IPS-20b (cell line): ENCODE data around the gene PROSER2.

Experiments
- H3K27ac ChIP-seq: one replicate; pipeline ENCODE4 v1.5.1; 2013; ENCODE audit warnings: low read length
- H3K27me3 ChIP-seq: 2 replicates; pipeline ENCODE4 v1.6.1; 2013; ENCODE audit warnings: mild to moderate bottlenecking, low read length, inconsistent platforms; ENCODE audit not compliant: insufficient read depth
- H3K36me3 ChIP-seq: 2 replicates; pipeline ENCODE4 v1.6.1; 2013; ENCODE audit warnings: low read depth, mild to moderate bottlenecking, inconsistent platforms, low read length, moderate library complexity; ENCODE audit not compliant: insufficient read depth
- H3K4me1 ChIP-seq: 2 replicates; pipeline ENCODE4 v1.6.1; 2013; ENCODE audit warnings: mild to moderate bottlenecking, control low read depth, inconsistent platforms, low read length, moderate library complexity; ENCODE audit not compliant: insufficient read depth
- H3K4me3 ChIP-seq: 2 replicates; pipeline ENCODE4 v1.5.1; 2013; ENCODE audit warnings: mild to moderate bottlenecking, low read length, inconsistent platforms
- H3K9ac ChIP-seq: 2 replicates; pipeline ENCODE4 v1.6.1; 2013; ENCODE audit warnings: low read depth, mild to moderate bottlenecking, inconsistent platforms, low read length, moderate library complexity
- H3K9me3 ChIP-seq: 2 replicates; pipeline ENCODE4 v1.6.1; 2013; ENCODE audit warnings: mild to moderate bottlenecking, low read depth, low read length, inconsistent platforms; ENCODE audit not compliant: insufficient read depth

Gene PROSER2

GRCh38 chr10:11906714-11907113, 83.6 kb downstream of the PROSER2 start:
- Histone ChIP-seq H3K9ac (no peak overlapping the region), H3K27ac (no peak overlapping the region), H3K27me3 (no peaks in the 10 kb centered on the region), H3K4me3 (no peak overlapping the region), H3K9me3 (no peaks in the 10 kb centered on the region), H3K36me3 (no peaks in the 10 kb centered on the region), H3K4me1 (peaks cover 2% of the 10 kb centered on the region; the same call in 1 of the 2 replicates)

- Histone ChIP-seq H3K9me3 (no peaks in the 10 kb centered on the region), H3K36me3 (no peaks in the 10 kb centered on the region), H3K9ac (no peak overlapping the region), H3K4me3 (no peak overlapping the region), H3K27me3 (no peaks in the 10 kb centered on the region), H3K27ac (no peak overlapping the region), H3K4me1 (no peaks in the 10 kb centered on the region)
These were observed 84.8 kb downstream of the PROSER2 start for GRCh38 chr10:11907914-11908313.

DNA sequence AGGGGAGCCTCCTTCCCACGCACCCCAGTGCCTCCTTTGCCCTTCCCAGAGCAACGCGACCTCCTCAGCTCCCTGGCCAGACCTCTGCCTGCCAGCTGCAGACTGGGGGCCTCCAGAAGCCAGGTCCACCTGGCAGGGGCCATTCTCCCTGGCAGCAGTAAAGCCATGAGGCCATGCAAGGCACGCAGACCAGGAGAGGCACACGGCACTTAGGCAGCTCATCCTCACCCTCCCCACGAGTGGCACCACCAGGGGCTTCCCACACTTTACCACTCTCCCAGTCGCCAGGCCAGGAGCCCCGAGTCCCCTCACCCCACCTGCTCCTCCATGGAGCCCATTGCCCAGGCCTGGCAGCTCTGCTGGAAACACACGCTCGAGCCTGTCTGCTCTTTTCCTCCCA, 85.4 kb downstream of the PROSER2 start:
- Histone ChIP-seq H3K9ac (no peak overlapping the region), H3K4me1 (no peaks in the 10 kb centered on the region), H3K36me3 (no peaks in the 10 kb centered on the region), H3K9me3 (no peaks in the 10 kb centered on the region), H3K27me3 (no peaks in the 10 kb centered on the region), H3K4me3 (no peak overlapping the region), H3K27ac (no peak overlapping the region)

GRCh38 chr10:11908991-11909390, 85.8 kb downstream of the PROSER2 start:
- Histone ChIP-seq H3K27ac (no peak overlapping the region), H3K27me3 (no peaks in the 10 kb centered on the region), H3K9ac (no peak overlapping the region)

DNA sequence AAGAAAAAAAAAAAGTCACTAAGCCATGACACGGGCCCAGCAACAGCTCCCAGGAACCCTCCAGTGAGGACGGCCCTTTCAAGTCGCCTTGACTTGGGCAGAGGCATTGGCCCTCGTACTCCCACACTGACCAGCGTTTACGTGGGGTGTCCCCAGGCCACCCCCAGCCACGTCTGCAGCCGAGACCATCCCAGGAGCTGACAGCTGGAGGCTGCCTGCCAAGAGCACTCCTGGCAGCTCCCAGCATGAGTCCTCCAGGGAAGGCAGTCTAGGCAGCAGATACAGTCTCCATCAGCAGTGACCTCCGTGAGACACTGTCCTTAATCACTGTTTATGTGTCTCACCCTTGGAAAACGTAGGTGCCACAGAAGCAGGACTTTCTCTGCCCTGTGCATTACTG, 86.5 kb downstream of the PROSER2 start:
- no peaks in the 10 kb centered on the region for H3K36me3 ChIP-seq
- no peak overlapping the region for H3K4me3 ChIP-seq
- no peaks in the 10 kb centered on the region for H3K4me1 ChIP-seq
- no peak overlapping the region for H3K27ac ChIP-seq
- H3K9me3 ChIP-seq, result no peaks in the 10 kb centered on the region
- no peak overlapping the region for H3K9ac ChIP-seq
- H3K27me3 ChIP-seq, result no peaks in the 10 kb centered on the region

More at GRCh38 chr10:11908991-11909390, 85.8 kb downstream of the PROSER2 start:
- Histone ChIP-seq H3K4me3 (no peak overlapping the region), H3K36me3 (no peaks in the 10 kb centered on the region), H3K9me3 (no peaks in the 10 kb centered on the region), H3K4me1 (no peaks in the 10 kb centered on the region)

- H3K4me3 ChIP-seq, result no peak overlapping the region
- no peaks in the 10 kb centered on the region for H3K9me3 ChIP-seq
- H3K4me1 ChIP-seq, result no peaks in the 10 kb centered on the region
- no peaks in the 10 kb centered on the region for H3K36me3 ChIP-seq
- H3K27ac ChIP-seq, result no peak overlapping the region
- H3K27me3 ChIP-seq, result no peaks in the 10 kb centered on the region
- H3K9ac ChIP-seq, result no peak overlapping the region
These were observed 86.9 kb downstream of the PROSER2 start for GRCh38 chr10:11910102-11910501.

DNA sequence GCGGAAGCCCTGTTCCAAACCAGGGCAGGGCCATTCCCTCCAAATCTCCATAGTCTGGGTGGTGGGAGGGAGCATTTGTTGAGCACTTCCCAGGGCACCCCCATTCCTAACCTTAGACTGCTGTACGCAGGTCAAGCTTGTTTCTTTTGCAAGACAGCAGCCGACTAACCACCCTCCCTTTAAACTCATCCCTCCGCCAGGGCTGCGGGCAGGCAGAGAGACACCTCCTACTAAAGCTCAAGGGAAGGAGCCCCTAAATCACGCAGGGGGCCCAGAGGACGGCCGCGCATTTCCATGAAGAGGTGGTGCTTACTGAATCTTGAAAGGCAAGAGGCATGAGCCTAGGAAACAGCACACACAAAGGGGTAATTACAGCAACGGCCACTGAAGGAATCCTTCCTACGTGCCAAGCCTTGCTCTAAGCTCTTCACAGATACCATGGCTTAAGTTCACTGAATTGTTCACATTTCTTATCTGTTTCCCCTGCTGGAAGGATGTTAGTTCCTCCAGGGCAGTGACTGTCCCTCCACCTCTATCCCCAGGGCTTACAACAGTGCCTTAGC, 90.0 kb downstream of the PROSER2 start:
- no peaks in the 10 kb centered on the region for H3K27me3 ChIP-seq
- no peak overlapping the region; the same call in 1 of the 2 replicates for H3K4me3 ChIP-seq
- H3K9me3 ChIP-seq, result no peaks in the 10 kb centered on the region
- H3K4me1 ChIP-seq, result no peaks in the 10 kb centered on the region
- no peak overlapping the region for H3K27ac ChIP-seq
- H3K9ac ChIP-seq, result no peak overlapping the region
- H3K36me3 ChIP-seq, result no peaks in the 10 kb centered on the region

DNA sequence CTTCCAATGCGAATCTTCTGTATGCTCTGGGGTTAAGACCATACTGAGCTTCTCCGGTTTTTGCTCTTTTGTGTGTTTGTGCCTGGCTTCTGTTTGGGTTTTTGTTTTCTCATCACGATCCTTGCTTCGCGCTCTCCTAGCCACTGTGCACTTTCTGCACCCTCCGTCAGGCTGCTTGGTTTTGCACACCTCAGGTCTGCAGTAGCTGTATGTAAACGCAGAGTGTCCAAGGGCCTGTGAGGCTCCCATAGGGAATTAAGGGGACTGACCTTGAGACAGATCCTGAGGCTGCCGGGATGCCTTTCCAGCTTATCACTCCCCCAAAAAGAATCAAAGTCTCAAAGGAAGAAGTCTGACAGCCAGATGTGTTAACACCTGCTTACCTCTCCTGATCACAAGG, 95.2 kb downstream of the PROSER2 start:
- H3K9me3 ChIP-seq, result no peaks in the 10 kb centered on the region
- 0 out of 2 replicates have a peak, but pooled peaks cover 4% of the 10 kb centered on the region for H3K4me1 ChIP-seq
- H3K27ac ChIP-seq, result no peak overlapping the region
- no peak overlapping the region for H3K4me3 ChIP-seq
- H3K9ac ChIP-seq, result no peak overlapping the region
- H3K27me3 ChIP-seq, result no peaks in the 10 kb centered on the region
- peaks cover 32% of the 10 kb centered on the region for H3K36me3 ChIP-seq

DNA sequence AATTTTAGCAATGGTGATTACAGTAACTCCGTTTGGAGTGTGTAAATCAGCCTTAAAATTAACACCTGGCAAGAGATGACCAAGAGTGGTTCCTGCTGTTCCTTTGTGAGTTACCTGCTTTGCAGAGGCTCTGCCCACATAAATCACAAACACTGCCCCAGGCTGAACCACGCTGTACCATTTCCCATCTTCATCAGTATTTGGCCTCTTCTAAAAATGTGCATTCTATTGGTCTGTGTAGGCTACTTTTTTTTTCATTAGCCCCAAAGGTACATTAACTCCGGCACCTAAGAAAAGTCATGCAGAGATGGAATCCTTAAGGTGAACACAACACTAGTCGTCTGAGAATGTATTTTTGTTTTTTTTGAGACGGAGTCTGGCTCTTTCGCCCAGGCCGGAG, 96.1 kb downstream of the PROSER2 start:
- Histone ChIP-seq H3K36me3 (peaks cover 32% of the 10 kb centered on the region), H3K27me3 (no peaks in the 10 kb centered on the region), H3K9me3 (no peaks in the 10 kb centered on the region), H3K4me3 (no peak overlapping the region), H3K9ac (no peak overlapping the region), H3K27ac (no peak overlapping the region), H3K4me1 (0 out of 2 replicates have a peak, but pooled peaks cover 4% of the 10 kb centered on the region)
